HCT116 (cell line): Measurements from ENCODE around the gene ANXA4.

Experiments used
- CBX3 ChIP-seq: IDR thresholded peaks from 2 replicates; pipeline ENCODE4 v1.6.1; 2012; ENCODE audit warnings: low read depth
- CEBPB ChIP-seq: IDR thresholded peaks from 2 replicates; pipeline ENCODE4 v1.6.1; 2012; ENCODE audit warnings: low read depth
- EGR1 ChIP-seq: IDR thresholded peaks from 2 replicates; pipeline ENCODE4 v1.6.1; 2012; ENCODE audit warnings: low read depth
- EZH2 ChIP-seq: fragments of 200-600 bp; sonication (generic); IDR thresholded peaks from 2 replicates; pipeline ENCODE4 v1.6.1; 2017; ENCODE audit warnings: antibody characterized with exemption, mixed run types
- EZH2phosphoT487 ChIP-seq: fragments of 200-600 bp; IDR thresholded peaks from 2 replicates; pipeline ENCODE4 v1.6.1; 2018; ENCODE audit warnings: antibody characterized with exemption, borderline replicate concordance
- JUND ChIP-seq: IDR thresholded peaks from 2 replicates; pipeline ENCODE4 v1.6.1; 2012
- POLR2A ChIP-seq: IDR thresholded peaks from 2 replicates; pipeline ENCODE4 v1.7.0; 2011; ENCODE audit warnings: borderline replicate concordance; ENCODE audit not compliant: insufficient read depth, insufficient read length; ENCODE audit errors: extremely low read depth
- POLR2AphosphoS5 ChIP-seq: IDR thresholded peaks from 2 replicates; pipeline ENCODE4 v1.6.1; 2011; ENCODE audit warnings: mild to moderate bottlenecking, low read depth, low read length, moderate library complexity
- RAD21 ChIP-seq: IDR thresholded peaks from 2 replicates; pipeline ENCODE4 v1.6.1; 2012; ENCODE audit warnings: low read depth, mild to moderate bottlenecking
- TCF7L2 ChIP-seq: IDR thresholded peaks from 2 replicates; pipeline ENCODE4 v1.7.0; 2011; ENCODE audit warnings: borderline replicate concordance, inconsistent platforms; ENCODE audit not compliant: insufficient read depth, insufficient read length; ENCODE audit errors: extremely low read depth
- ZNF274 ChIP-seq: fragments of 200-500 bp; sonication (Bioruptor generic); IDR thresholded peaks from 2 replicates; pipeline ENCODE4 v1.6.1; 2014; ENCODE audit warnings: mild to moderate bottlenecking, low read depth, low read length, inconsistent platforms
- TF ChIP-seq, protein P1 (sequence below), 3 experiments: fragments of 200-600 bp in 1 of 3; sonication (generic) in 1 of 3; IDR thresholded peaks in 2 of 3; conservative IDR thresholded peaks in 1 of 3; 2 replicates each; pipeline ENCODE4 v1.5.1; 2012 to 2017; ENCODE audit warnings: low read depth in 2 of 3, low read length in 2 of 3, antibody characterized with exemption in 1 of 3, borderline replicate concordance in 1 of 3, control low read depth in 1 of 3, mild to moderate bottlenecking in 1 of 3, mixed read lengths in 1 of 3, mixed run types in 1 of 3, moderate library complexity in 1 of 3; ENCODE audit not compliant: insufficient read depth in 1 of 3
- TF ChIP-seq, protein P2 (sequence below): IDR thresholded peaks from 2 replicates; pipeline ENCODE4 v1.6.1; 2012; ENCODE audit warnings: low read depth
- TF ChIP-seq, protein P3 (sequence below): IDR thresholded peaks from 2 replicates; pipeline ENCODE4 v1.6.1; 2012

DNA sequence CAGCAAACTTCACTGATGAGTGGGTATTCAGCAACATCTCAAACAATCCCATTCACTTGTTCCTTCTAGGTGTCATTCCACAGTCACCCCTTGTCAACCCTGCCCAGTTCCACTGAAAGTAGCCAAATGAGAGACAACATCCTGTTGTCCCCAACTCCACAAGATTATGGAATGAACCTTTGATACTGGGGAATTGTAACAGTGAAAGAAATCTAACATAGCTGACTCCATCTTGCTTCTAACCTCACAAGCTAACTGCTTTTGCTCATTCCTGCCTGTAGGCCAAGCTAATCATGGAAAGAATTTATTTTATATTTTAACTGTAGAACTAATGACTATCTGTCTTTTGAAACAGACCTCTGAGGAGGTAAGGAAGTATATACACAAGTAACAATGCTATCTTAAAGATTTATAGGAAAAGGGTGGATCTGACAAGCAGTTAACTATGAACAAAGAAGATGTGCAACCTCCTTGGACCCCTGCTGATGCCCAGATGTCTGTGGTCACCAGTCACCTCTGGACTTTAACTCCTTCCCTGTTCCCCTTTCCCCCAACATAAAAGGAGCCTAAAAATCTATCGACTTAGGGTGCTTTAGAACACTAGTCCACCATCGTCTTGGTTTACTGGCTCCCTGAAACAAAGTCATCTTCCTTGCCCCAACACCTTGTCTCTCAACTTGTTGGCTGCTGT, 6.9 kb upstream of the ANXA4 start:
- TF ChIP-seq, protein P1, sequence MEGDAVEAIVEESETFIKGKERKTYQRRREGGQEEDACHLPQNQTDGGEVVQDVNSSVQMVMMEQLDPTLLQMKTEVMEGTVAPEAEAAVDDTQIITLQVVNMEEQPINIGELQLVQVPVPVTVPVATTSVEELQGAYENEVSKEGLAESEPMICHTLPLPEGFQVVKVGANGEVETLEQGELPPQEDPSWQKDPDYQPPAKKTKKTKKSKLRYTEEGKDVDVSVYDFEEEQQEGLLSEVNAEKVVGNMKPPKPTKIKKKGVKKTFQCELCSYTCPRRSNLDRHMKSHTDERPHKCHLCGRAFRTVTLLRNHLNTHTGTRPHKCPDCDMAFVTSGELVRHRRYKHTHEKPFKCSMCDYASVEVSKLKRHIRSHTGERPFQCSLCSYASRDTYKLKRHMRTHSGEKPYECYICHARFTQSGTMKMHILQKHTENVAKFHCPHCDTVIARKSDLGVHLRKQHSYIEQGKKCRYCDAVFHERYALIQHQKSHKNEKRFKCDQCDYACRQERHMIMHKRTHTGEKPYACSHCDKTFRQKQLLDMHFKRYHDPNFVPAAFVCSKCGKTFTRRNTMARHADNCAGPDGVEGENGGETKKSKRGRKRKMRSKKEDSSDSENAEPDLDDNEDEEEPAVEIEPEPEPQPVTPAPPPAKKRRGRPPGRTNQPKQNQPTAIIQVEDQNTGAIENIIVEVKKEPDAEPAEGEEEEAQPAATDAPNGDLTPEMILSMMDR (IDR thresholded peaks at IDR 0.05 in 2 of 3, conservative IDR thresholded peaks at IDR 0.05 in 1 of 3; ENCODE audit: borderline replicate concordance in 1 of 3, insufficient read depth in 1 of 3, low read depth in 2 of 3, low read length in 2 of 3): 0 out of 6 replicates have a peak, but pooled peaks of 1 of the 3 experiments have one; percentile 18
- TF ChIP-seq, protein P2, sequence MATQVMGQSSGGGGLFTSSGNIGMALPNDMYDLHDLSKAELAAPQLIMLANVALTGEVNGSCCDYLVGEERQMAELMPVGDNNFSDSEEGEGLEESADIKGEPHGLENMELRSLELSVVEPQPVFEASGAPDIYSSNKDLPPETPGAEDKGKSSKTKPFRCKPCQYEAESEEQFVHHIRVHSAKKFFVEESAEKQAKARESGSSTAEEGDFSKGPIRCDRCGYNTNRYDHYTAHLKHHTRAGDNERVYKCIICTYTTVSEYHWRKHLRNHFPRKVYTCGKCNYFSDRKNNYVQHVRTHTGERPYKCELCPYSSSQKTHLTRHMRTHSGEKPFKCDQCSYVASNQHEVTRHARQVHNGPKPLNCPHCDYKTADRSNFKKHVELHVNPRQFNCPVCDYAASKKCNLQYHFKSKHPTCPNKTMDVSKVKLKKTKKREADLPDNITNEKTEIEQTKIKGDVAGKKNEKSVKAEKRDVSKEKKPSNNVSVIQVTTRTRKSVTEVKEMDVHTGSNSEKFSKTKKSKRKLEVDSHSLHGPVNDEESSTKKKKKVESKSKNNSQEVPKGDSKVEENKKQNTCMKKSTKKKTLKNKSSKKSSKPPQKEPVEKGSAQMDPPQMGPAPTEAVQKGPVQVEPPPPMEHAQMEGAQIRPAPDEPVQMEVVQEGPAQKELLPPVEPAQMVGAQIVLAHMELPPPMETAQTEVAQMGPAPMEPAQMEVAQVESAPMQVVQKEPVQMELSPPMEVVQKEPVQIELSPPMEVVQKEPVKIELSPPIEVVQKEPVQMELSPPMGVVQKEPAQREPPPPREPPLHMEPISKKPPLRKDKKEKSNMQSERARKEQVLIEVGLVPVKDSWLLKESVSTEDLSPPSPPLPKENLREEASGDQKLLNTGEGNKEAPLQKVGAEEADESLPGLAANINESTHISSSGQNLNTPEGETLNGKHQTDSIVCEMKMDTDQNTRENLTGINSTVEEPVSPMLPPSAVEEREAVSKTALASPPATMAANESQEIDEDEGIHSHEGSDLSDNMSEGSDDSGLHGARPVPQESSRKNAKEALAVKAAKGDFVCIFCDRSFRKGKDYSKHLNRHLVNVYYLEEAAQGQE: no peak
- no peak for TF ChIP-seq EGR1
- no peak for TF ChIP-seq EZH2
- no peak for TF ChIP-seq CBX3
- no peak for TF ChIP-seq POLR2AphosphoS5
- no peak for TF ChIP-seq ZNF274
- TF ChIP-seq, protein P3, sequence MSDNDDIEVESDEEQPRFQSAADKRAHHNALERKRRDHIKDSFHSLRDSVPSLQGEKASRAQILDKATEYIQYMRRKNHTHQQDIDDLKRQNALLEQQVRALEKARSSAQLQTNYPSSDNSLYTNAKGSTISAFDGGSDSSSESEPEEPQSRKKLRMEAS: no peak
- no peak for TF ChIP-seq POLR2A
- no peak for TF ChIP-seq CEBPB
- no peak for TF ChIP-seq TCF7L2
- no peak for TF ChIP-seq RAD21
- no peak for TF ChIP-seq JUND
- no peak for TF ChIP-seq EZH2phosphoT487
